Natural killer cell (primary cell): ENCODE measurements around the gene MPC1L. TPM values are rescaled to one million over a fixed set of nuclear protein-coding genes. Genes with fewer than 3 reads are reported as not detected.

Experiments
- ATAC-seq, 3 donors: fragments of 150-1000 bp in 2 of 3; fragments of 200-7000 bp in 1 of 3; cut with Tn5 transposase; 1 replicate in 1 of 3; 2 replicates in 2 of 3; pipeline ENCODE4 v1.10.0; 2021; ENCODE audit warnings: mild to moderate bottlenecking in 2 of 3, moderate library complexity in 2 of 3
- DNase-seq, 2 donors: peaks; one replicate each; pipeline versions ENCODE4 v3.0.0 to v3.0.0-alpha.2; 2013 to 2021; ENCODE audit warnings: mixed read lengths in 1 of 2
- H3K27ac ChIP-seq: one replicate; pipeline ENCODE4 v1.5.1; 2013; ENCODE audit warnings: mild to moderate bottlenecking, low read length
- H3K27me3 ChIP-seq: one replicate; pipeline ENCODE4 v1.6.1; 2013; ENCODE audit warnings: low read length; ENCODE audit not compliant: control insufficient read depth, insufficient read depth
- H3K36me3 ChIP-seq: one replicate; pipeline ENCODE4 v1.6.1; 2013; ENCODE audit warnings: low read length; ENCODE audit not compliant: control insufficient read depth, insufficient read depth
- H3K4me1 ChIP-seq: one replicate; pipeline ENCODE4 v1.6.1; 2013; ENCODE audit warnings: low read length; ENCODE audit not compliant: control insufficient read depth, insufficient read depth
- H3K4me3 ChIP-seq: one replicate; pipeline ENCODE4 v1.5.1; 2013; ENCODE audit warnings: low read length
- H3K9me3 ChIP-seq: one replicate; pipeline ENCODE4 v1.6.1; 2013; ENCODE audit warnings: low read length; ENCODE audit not compliant: control insufficient read depth, insufficient read depth
- H3K27ac Mint-ChIP-seq, 2 donors: one replicate each; pipeline ENCODE4 v1.8.0; 2022; ENCODE audit warnings: mild to moderate bottlenecking in 2 of 2, mixed read lengths in 2 of 2, moderate library complexity in 1 of 2
- H3K27me3 Mint-ChIP-seq, 2 donors: one replicate each; pipeline ENCODE4 v1.8.0; 2022; ENCODE audit warnings: low read depth in 2 of 2, mixed read lengths in 2 of 2
- H3K36me3 Mint-ChIP-seq: one replicate; pipeline ENCODE4 v1.8.0; 2022; ENCODE audit warnings: mixed read lengths
- H3K4me1 Mint-ChIP-seq, 2 donors: one replicate each; pipeline ENCODE4 v1.8.0; 2022; ENCODE audit warnings: mixed read lengths in 2 of 2
- H3K4me3 Mint-ChIP-seq: one replicate; pipeline ENCODE4 v1.8.0; 2022; ENCODE audit warnings: mild to moderate bottlenecking, moderate library complexity, mixed read lengths
- H3K9me3 Mint-ChIP-seq, 2 donors: one replicate each; pipeline ENCODE4 v1.8.0; 2022; ENCODE audit warnings: mixed read lengths in 2 of 2
- WGBS: methylation state at CpG from one replicate; pipeline ENCODE4 v1.1.7; 2013; ENCODE audit warnings: missing lambda C conversion rate; ENCODE audit not compliant: insufficient coverage; 5-methylcytosine and 5-hydroxymethylcytosine counted together
- intact Hi-C: fragments of 100-400 bp; cut with micrococcal nuclease; formaldehyde crosslinking; loops from one replicate; pipeline ENCODE4 v1.14.2; 2022
- total RNA-seq, 4 donors: library from RNA; stranded (reverse); fragments of 120-200 nt in 1 of 4; gene quantifications; one replicate each; pipeline versions ENCODE4 v1.2.3 to v1.2.4, GENCODE V29; 2013 to 2022
- TF ChIP-seq, protein P1 (sequence below): fragments of 200-600 bp; IDR thresholded peaks from one replicate; pipeline ENCODE4 v1.8.0; 2022; ENCODE audit warnings: antibody characterized with exemption

The MPC1L gene
- total RNA-seq, 3 donors from 2014 or later (not counting 1 experiment from before 2014, with no cell fraction given), result not detected

DNA sequence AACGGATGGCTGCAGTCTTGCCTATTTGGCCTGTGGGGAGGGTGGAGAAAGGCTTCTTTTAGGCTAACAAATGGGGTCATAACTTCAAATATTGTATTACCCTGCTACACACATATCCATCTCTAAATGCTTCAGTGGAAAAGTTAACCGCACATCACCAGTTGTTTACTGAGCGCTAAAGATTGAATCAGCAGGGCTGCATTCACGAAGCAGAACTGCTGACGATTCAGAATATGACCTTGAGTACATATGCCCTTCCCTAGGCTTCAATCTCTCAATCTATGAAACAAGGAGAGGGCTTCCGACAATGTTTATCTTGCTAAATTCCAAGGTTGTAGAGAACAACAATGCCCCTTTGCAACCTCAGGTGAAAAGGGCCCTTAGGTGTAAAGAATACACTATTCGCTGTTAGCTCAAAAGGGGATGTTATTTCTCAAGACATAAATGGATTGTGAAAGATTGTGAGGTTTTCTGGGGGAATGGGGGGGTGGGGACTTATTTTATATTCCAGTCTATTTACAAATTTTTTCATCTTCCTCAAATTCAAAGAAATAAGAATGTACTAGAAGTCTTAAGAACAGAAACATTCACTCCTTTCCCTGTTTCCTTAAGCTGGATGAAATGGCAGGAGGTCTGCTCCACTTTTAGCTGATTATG lies 45.1 kb upstream of the MPC1L start:
- no peaks in the 10 kb centered on the region for H3K9me3 Mint-ChIP-seq
- ATAC-seq, result no peak
- peaks cover 3 to 13% of the 10 kb centered on the region in 2 donors for H3K27me3 Mint-ChIP-seq
- H3K36me3 Mint-ChIP-seq, result no peaks in the 10 kb centered on the region
- Histone ChIP-seq H3K36me3 (no peaks in the 10 kb centered on the region), H3K27me3 (no peaks in the 10 kb centered on the region), H3K4me3 (no peak overlapping the region), H3K9me3 (no peaks in the 10 kb centered on the region), H3K27ac (no peak overlapping the region), H3K4me1 (peaks cover 19% of the 10 kb centered on the region)
- no peak for DNase-seq
- intact Hi-C loops, result no loop called here
- peaks cover 11 to 15% of the 10 kb centered on the region in 2 donors for H3K4me1 Mint-ChIP-seq
- H3K27ac Mint-ChIP-seq, result no peak overlapping the region
- 84% methylated on average over 6 of the region's 7 CpGs for WGBS
- H3K4me3 Mint-ChIP-seq, result no peak overlapping the region
- TF ChIP-seq, protein P1, sequence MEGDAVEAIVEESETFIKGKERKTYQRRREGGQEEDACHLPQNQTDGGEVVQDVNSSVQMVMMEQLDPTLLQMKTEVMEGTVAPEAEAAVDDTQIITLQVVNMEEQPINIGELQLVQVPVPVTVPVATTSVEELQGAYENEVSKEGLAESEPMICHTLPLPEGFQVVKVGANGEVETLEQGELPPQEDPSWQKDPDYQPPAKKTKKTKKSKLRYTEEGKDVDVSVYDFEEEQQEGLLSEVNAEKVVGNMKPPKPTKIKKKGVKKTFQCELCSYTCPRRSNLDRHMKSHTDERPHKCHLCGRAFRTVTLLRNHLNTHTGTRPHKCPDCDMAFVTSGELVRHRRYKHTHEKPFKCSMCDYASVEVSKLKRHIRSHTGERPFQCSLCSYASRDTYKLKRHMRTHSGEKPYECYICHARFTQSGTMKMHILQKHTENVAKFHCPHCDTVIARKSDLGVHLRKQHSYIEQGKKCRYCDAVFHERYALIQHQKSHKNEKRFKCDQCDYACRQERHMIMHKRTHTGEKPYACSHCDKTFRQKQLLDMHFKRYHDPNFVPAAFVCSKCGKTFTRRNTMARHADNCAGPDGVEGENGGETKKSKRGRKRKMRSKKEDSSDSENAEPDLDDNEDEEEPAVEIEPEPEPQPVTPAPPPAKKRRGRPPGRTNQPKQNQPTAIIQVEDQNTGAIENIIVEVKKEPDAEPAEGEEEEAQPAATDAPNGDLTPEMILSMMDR, result no peak

DNA sequence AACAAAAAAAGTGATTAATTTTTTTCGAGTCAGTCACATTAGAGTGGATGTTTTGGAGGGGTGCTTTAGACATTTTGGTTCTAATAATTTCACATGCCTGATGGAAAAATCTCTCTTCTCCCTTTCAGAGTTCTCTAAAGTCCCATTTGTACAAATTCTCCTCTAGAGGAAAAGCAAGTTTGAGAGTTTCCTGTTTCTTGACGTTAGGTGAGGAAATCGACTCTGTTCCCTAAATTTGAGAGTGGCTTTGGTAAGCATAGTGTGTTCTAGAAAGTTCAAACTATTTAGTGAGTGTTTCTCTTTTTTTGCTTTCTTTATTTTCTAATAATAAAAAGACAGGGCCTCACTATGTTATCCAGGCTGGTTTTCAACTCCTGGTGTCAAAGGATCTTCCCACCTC lies 44.1 kb upstream of the MPC1L start:
- peaks cover 11 to 23% of the 10 kb centered on the region in 2 donors for H3K4me1 Mint-ChIP-seq
- Histone ChIP-seq H3K4me1 (peaks cover 20% of the 10 kb centered on the region), H3K27me3 (no peaks in the 10 kb centered on the region), H3K9me3 (no peaks in the 10 kb centered on the region), H3K27ac (no peak overlapping the region), H3K4me3 (no peak overlapping the region), H3K36me3 (no peaks in the 10 kb centered on the region)
- no peak for ATAC-seq
- TF ChIP-seq, protein P1, result no peak
- no CpG with 5 or more reads among the region's 3 CpGs for WGBS
- peaks cover 3 to 13% of the 10 kb centered on the region in 2 donors for H3K27me3 Mint-ChIP-seq
- H3K36me3 Mint-ChIP-seq, result no peaks in the 10 kb centered on the region
- intact Hi-C loops, result no loop called here
- no peak overlapping the region for H3K27ac Mint-ChIP-seq
- no peaks in the 10 kb centered on the region for H3K9me3 Mint-ChIP-seq
- H3K4me3 Mint-ChIP-seq, result no peak overlapping the region
- no peak for DNase-seq

DNA sequence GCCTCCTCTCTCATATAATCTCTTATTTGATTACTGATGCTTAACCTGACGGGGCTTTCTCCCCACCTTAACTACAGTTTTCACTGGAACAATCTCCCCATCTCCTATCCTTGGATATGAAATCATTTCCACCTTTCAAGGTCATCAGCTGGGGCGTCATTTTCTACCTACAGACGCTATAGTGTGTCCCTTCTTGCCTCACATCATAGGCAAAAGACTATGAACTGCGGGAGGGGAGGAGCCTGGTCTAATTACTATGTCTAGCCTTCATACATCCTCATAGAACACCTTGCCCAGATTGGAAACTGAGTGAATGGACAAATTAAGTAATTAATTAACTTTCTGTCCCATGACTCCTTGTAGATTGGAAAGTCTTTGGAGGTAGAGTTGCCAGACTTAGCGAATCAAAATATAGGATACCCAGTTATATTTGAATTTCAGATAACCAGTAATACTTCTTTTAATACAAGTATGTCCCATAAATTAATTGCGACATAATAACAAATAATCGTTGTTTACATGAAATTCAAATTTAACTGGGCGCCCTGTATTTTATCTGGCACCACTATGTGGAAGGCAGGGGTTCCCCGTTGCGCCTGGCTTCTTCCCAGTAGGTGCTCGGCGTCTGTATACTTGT lies 43.2 kb upstream of the MPC1L start:
- Mint-ChIP-seq H3K36me3 (no peaks in the 10 kb centered on the region), H3K4me1 (peaks cover 11 to 25% of the 10 kb centered on the region in 2 donors), H3K27me3 (peaks cover 0 to 6% of the 10 kb centered on the region in 2 donors), H3K27ac (peak overlapping the region; percentile 95 to 98), H3K4me3 (peak overlapping the region; percentile 93), H3K9me3 (no peaks in the 10 kb centered on the region)
- H3K27me3 ChIP-seq, result no peaks in the 10 kb centered on the region
- TF ChIP-seq, protein P1, result no peak
- peak overlapping the region; percentile 90 for H3K27ac ChIP-seq
- H3K36me3 ChIP-seq, result no peaks in the 10 kb centered on the region
- WGBS, result 16% methylated on average over 11 of the region's 12 CpGs
- DNase-seq (peak in 1 of 2 donors; percentile 11), ATAC-seq (peak; percentile 44 to 68 (median 47))
- peaks cover 20% of the 10 kb centered on the region for H3K4me1 ChIP-seq
- H3K9me3 ChIP-seq, result no peaks in the 10 kb centered on the region
- intact Hi-C loops, result loop anchor here (1.0 to 2.0 kb wide), 2 partner anchors 67 to 157 kb away; partner anchors contain the start of gene CXorf38
- peak overlapping the region; percentile 69 for H3K4me3 ChIP-seq
